H1 (cell line): Measurements from ENCODE around the gene HES4. TPM values are rescaled to one million over a fixed set of nuclear protein-coding genes. Genes with fewer than 3 reads are reported as not detected.

Source experiments
- CTCF ChIP-seq, 3 experiments: IDR thresholded peaks; 1 replicate in 2 of 3; 2 replicates in 1 of 3; pipeline versions ENCODE4 v1.5.1 to v1.6.1; 2011; ENCODE audit warnings: low read length in 3 of 3, mild to moderate bottlenecking in 3 of 3, inconsistent platforms in 2 of 3, low read depth in 1 of 3, moderate library complexity in 1 of 3; ENCODE audit not compliant: insufficient read depth in 1 of 3; ENCODE audit errors: control extremely low read depth in 1 of 3
- SIX5 ChIP-seq: IDR thresholded peaks from 2 replicates; pipeline ENCODE4 v1.6.1; 2011; ENCODE audit warnings: mild to moderate bottlenecking, low read depth, low read length
- polyA plus RNA-seq, 7 experiments: library from polyadenylated mRNA; depleted of rRNA in 3 of 7; stranded (reverse) in 5 of 7; unstranded in 2 of 7; fragments of >200 nt in 5 of 7; fragments of 200-250 nt in 2 of 7; gene quantifications; 1 replicate in 5 of 7; 2 replicates in 1 of 7; 4 replicates in 1 of 7; pipeline versions ENCODE4 v1.2.1 to v1.2.3, GENCODE V29; 2011 to 2013; ENCODE audit warnings: missing spikeins in 2 of 7, mixed read lengths in 2 of 7
- total RNA-seq: library from RNA; stranded (reverse); fragmentation: NEBNext Ultra II Directional; extraction: Animal tissue kit (Norgen Biotek cat#: 25700); gene quantifications from 2 replicates; pipeline ENCODE4 v1.2.1, GENCODE V29; 2021

The HES4 gene
- total and polyA plus RNA-seq, 2 of the 8 experiments (the other 6 are each of a cell fraction or from before 2014, with no cell fraction given), result 2.8 to 3.5 TPM

GRCh38 chr1:951364-951763, 48.5 kb downstream of the HES4 start (continued):
- TF ChIP-seq SIX5 (no peak), CTCF (IDR thresholded peaks at IDR 0.05; ENCODE audit: control extremely low read depth in 1 of 3, insufficient read depth in 1 of 3, low read depth in 1 of 3, low read length in 3 of 3) (peak in 2 of 3 experiments; percentile 64 to 67; a peak in 3 of 4 replicates)
- TF ChIP-seq, all 59 proteins: peak for 4
